Measurements from ENCODE around the gene TYW5. TPM values are rescaled to one million over a fixed set of nuclear protein-coding genes. Genes with fewer than 3 reads are reported as not detected.

The TYW5 gene
- polyA plus RNA-seq, 2 donors: 2.4 to 3.5 TPM

- Histone ChIP-seq H3K4me3 (ENCODE audit: low read depth in 1 of 2, low read length in 2 of 2) (no peak overlapping the region), H3K27me3 (ENCODE audit: control insufficient read depth in 1 of 2, insufficient read depth in 2 of 2, low read length in 2 of 2) (no peaks in the 10 kb centered on the region), H3K27ac (ENCODE audit: low read depth in 2 of 2, low read length in 1 of 2) (no peak overlapping the region), H3K36me3 (ENCODE audit: control insufficient read depth in 2 of 2, insufficient read depth in 2 of 2, low read length in 1 of 2) (no peaks in the 10 kb centered on the region), H3K9me3 (ENCODE audit: control insufficient read depth in 2 of 2, insufficient read depth in 1 of 2, low read depth in 1 of 2, low read length in 1 of 2) (no peaks in the 10 kb centered on the region), H3K4me1 (ENCODE audit: control insufficient read depth in 2 of 2, insufficient read depth in 2 of 2, low read length in 1 of 2) (no peaks in the 10 kb centered on the region)
- WGBS, 2 donors: 75 to 82% methylated on average over 6 of the region's 6 CpGs
These were observed 71.6 kb downstream of the TYW5 start for GRCh38 chr2:199883474-199884212.

DNA sequence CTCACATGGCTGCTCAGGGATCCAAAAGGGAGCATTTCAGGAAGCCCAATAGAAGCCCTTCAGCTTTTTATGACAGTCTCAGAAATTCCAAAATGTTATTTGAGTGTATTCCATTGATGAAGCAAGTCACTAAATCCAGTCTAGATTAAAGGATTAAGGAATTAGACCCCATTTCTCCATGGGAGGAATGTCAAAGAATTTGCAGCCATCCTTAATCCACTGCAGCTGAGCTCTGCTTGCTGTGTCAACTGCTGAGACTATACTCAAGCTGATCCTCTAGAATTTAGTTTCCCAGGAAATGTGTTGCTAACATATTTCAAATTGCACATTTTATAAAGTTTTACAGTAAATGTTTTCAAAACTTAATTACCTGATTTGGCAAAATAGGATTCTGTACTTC lies 72.6 kb downstream of the TYW5 start:
- Histone ChIP-seq H3K27me3 (ENCODE audit: control insufficient read depth in 1 of 2, insufficient read depth in 2 of 2, low read length in 2 of 2) (no peaks in the 10 kb centered on the region), H3K36me3 (ENCODE audit: control insufficient read depth in 2 of 2, insufficient read depth in 2 of 2, low read length in 1 of 2) (no peaks in the 10 kb centered on the region), H3K27ac (ENCODE audit: low read depth in 2 of 2, low read length in 1 of 2) (no peak overlapping the region), H3K4me3 (ENCODE audit: low read depth in 1 of 2, low read length in 2 of 2) (no peak overlapping the region), H3K4me1 (ENCODE audit: control insufficient read depth in 2 of 2, insufficient read depth in 2 of 2, low read length in 1 of 2) (no peaks in the 10 kb centered on the region), H3K9me3 (ENCODE audit: control insufficient read depth in 2 of 2, insufficient read depth in 1 of 2, low read depth in 1 of 2, low read length in 1 of 2) (no peaks in the 10 kb centered on the region)

Other genes with a start within 250 kb of the TYW5 start
- gene FTCDNL1, start 104.3 kb downstream of the TYW5 start, polyA plus RNA-seq: 1 to 10 TPM in 1 of 2 donors, under 1 TPM in 1; 0.55 to 1.4 TPM
- gene C2orf69, start 44.2 kb downstream of the TYW5 start, polyA plus RNA-seq: 1 to 10 TPM; 3.4 to 4.6 TPM
- gene MAIP1, start 91 bp upstream of the TYW5 start, polyA plus RNA-seq: 10 to 100 TPM in 1 of 2 donors, 1 to 10 TPM in 1; 5.0 to 14.2 TPM

All from esophagus (tissue), 2 donors.